B cell (primary cell): ENCODE measurements around the gene CAPN6. TPM values are rescaled to one million over a fixed set of nuclear protein-coding genes. Genes with fewer than 3 reads are reported as not detected.

Source experiments
- ATAC-seq: fragments of 200-7000 bp; cut with Tn5 transposase; one replicate; pipeline ENCODE4 v1.10.0; 2021; ENCODE audit warnings: low read depth, mild to moderate bottlenecking, moderate number of reproducible peaks, moderate library complexity
- CTCF ChIA-PET: fragments of 350-600 bp; sonication (Branson Sonifier 250); formaldehyde crosslinking; loops from one replicate; lab custom pipeline; 2021; ENCODE audit warnings: antibody characterized with exemption, inconsistent platforms; lab: Charles Lee
- POLR2A ChIA-PET: fragments of 350-600 bp; sonication (Branson Sonifier 250); formaldehyde crosslinking; loops from one replicate; lab custom pipeline; 2021; ENCODE audit warnings: antibody characterized with exemption; lab: Charles Lee
- DNase-seq: peaks from one replicate; pipeline ENCODE4 v3.0.0; 2013
- H2AFZ ChIP-seq: 2 replicates; pipeline ENCODE4 v1.6.1; 2012; ENCODE audit warnings: mild to moderate bottlenecking, low read depth, low read length; ENCODE audit not compliant: insufficient read depth, poor library complexity, severe bottlenecking
- H3K27ac ChIP-seq, 2 donors: 1 replicate in 1 of 2; 2 replicates in 1 of 2; pipeline ENCODE4 v1.5.1; 2012 to 2013; ENCODE audit warnings: low read length in 2 of 2, mild to moderate bottlenecking in 2 of 2, moderate library complexity in 1 of 2
- H3K27me3 ChIP-seq, 4 experiments: fragments of 200-600 bp in 1 of 4; sonication (generic) in 1 of 4; replicated peaks in 1 of 4; 1 replicate in 2 of 4; 2 replicates in 2 of 4; pipeline versions ENCODE4 v1.6.1 to v1.7.0; 2013 to 2016; ENCODE audit warnings: low read length in 3 of 4, mild to moderate bottlenecking in 2 of 4, mixed read lengths in 1 of 4, moderate library complexity in 1 of 4; ENCODE audit not compliant: insufficient read depth in 4 of 4, control insufficient read depth in 3 of 4; ENCODE audit errors: control extremely low read depth in 1 of 4
- H3K36me3 ChIP-seq, 2 experiments: replicated peaks in 1 of 2; 1 replicate in 1 of 2; 2 replicates in 1 of 2; pipeline versions ENCODE4 v1.6.1 to v1.7.1; 2013; ENCODE audit warnings: low read length in 1 of 2; ENCODE audit not compliant: insufficient read depth in 2 of 2, control insufficient read depth in 1 of 2; ENCODE audit errors: control extremely low read depth in 1 of 2, extremely low read depth in 1 of 2
- H3K4me1 ChIP-seq, 2 donors: fragments of 200-600 bp in 1 of 2; sonication (generic) in 1 of 2; 1 replicate in 1 of 2; 2 replicates in 1 of 2; pipeline versions ENCODE4 v1.5.1 to v1.6.1; 2013 to 2017; ENCODE audit warnings: low read length in 2 of 2; ENCODE audit not compliant: control insufficient read depth in 2 of 2, insufficient read depth in 2 of 2
- H3K4me2 ChIP-seq: replicated peaks from 2 replicates; pipeline ENCODE3; 2012; ENCODE audit warnings: mild to moderate bottlenecking, low read depth, low read length; ENCODE audit not compliant: poor library complexity, severe bottlenecking
- H3K4me3 ChIP-seq, 5 experiments: fragments of 200-600 bp in 1 of 5; sonication (generic) in 1 of 5; 1 replicate in 3 of 5; 2 replicates in 2 of 5; pipeline versions ENCODE4 v1.5.1 to v1.7.0; 2011 to 2016; ENCODE audit warnings: low read length in 4 of 5, mild to moderate bottlenecking in 4 of 5, low read depth in 2 of 5, control low read depth in 1 of 5, moderate library complexity in 1 of 5; ENCODE audit not compliant: insufficient read depth in 1 of 5; ENCODE audit errors: control extremely low read depth in 1 of 5, extremely low read depth in 1 of 5
- H3K79me2 ChIP-seq: fragments of 200-600 bp; sonication (generic); one replicate; pipeline ENCODE4 v1.6.0; 2016; ENCODE audit warnings: low read length; ENCODE audit not compliant: control insufficient read depth, insufficient read depth
- H3K9ac ChIP-seq: fragments of 200-600 bp; sonication (generic); 2 replicates; pipeline ENCODE4 v1.6.1; 2017; ENCODE audit warnings: mild to moderate bottlenecking, low read length, moderate library complexity
- H3K9me3 ChIP-seq, 3 donors: one replicate each; pipeline versions ENCODE4 v1.6.1 to v1.7.1; 2013; ENCODE audit warnings: low read length in 2 of 3; ENCODE audit not compliant: control insufficient read depth in 2 of 3, insufficient read depth in 1 of 3; ENCODE audit errors: control extremely low read depth in 1 of 3
- H4K20me1 ChIP-seq: 2 replicates; pipeline ENCODE4 v1.6.0; 2012; ENCODE audit warnings: mild to moderate bottlenecking, low read length; ENCODE audit not compliant: insufficient read depth, control insufficient read depth, poor library complexity, severe bottlenecking
- H3K27ac Mint-ChIP-seq: one replicate; pipeline ENCODE4 v1.8.0; 2021; ENCODE audit warnings: mixed read lengths
- H3K27me3 Mint-ChIP-seq: one replicate; pipeline ENCODE4 v1.8.0; 2021; ENCODE audit warnings: mixed read lengths
- H3K4me1 Mint-ChIP-seq: one replicate; pipeline ENCODE4 v1.8.0; 2021; ENCODE audit warnings: mixed read lengths
- H3K4me3 Mint-ChIP-seq: one replicate; pipeline ENCODE4 v1.8.0; 2021; ENCODE audit warnings: mixed read lengths
- H3K9me3 Mint-ChIP-seq: one replicate; pipeline ENCODE4 v1.8.0; 2022; ENCODE audit warnings: mixed read lengths; ENCODE audit not compliant: insufficient read depth
- EZH2 ChIP-seq: IDR thresholded peaks from 2 replicates; pipeline ENCODE4 v1.6.1; 2012; ENCODE audit warnings: borderline replicate concordance, low read depth, mild to moderate bottlenecking, moderate library complexity, low read length; ENCODE audit not compliant: insufficient read depth, poor library complexity, severe bottlenecking
- WGBS: methylation state at CpG from one replicate; pipeline ENCODE4 v1.1.5; 2013; ENCODE audit warnings: missing lambda C conversion rate; ENCODE audit not compliant: insufficient coverage; 5-methylcytosine and 5-hydroxymethylcytosine counted together
- intact Hi-C: fragments of 100-400 bp; cut with micrococcal nuclease; formaldehyde crosslinking; loops from one replicate; pipeline ENCODE4 v1.10.0; 2022
- polyA plus RNA-seq: library from polyadenylated mRNA; depleted of rRNA; stranded (reverse); fragments of >200 nt; gene quantifications from 2 replicates; pipeline ENCODE4 v1.2.3, GENCODE V29; 2012
- total RNA-seq, 2 donors: library from RNA; stranded (reverse); fragments of 120-200 nt in 1 of 2; gene quantifications; 1 replicate in 1 of 2; 2 replicates in 1 of 2; pipeline versions ENCODE4 v1.2.3 to v1.2.4, GENCODE V29; 2013 to 2022
- TF ChIP-seq, protein P1 (sequence below): fragments of 200-600 bp; IDR thresholded peaks from one replicate; pipeline ENCODE4 v1.8.0; 2022; ENCODE audit warnings: antibody characterized with exemption, mild to moderate bottlenecking

Gene CAPN6
- total and polyA plus RNA-seq, 2 donors (not counting 1 experiment from before 2014, with no cell fraction given) = not detected

DNA sequence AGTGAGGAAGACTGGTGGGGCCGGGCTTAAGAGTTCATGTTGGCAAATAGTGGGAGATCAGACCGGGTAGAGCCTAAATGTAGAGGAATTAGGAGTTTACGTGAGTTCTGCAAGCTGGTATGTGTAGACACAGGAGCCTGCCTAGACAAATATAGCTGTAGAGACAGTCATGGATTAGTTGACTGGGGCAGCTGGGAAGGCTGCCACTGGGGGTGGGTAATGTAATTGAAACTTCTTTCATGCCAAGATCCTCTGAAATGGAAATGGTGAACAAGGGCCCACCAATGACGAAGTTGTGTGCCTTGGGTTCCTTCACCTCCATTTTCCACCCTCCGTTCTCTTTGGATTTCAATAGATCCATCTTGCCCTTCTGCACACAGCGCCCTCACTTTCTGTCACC, 11.9 kb upstream of the CAPN6 start:
- Histone ChIP-seq H3K4me1 (no peaks in the 10 kb centered on the region), H3K27me3 (no peaks in the 10 kb centered on the region), H3K27ac (no peak overlapping the region), H3K79me2 (no peaks in the 10 kb centered on the region), H3K36me3 (no peaks in the 10 kb centered on the region), H3K9ac (no peak overlapping the region), H3K4me2 (no peak overlapping the region), H2AFZ (no peak overlapping the region), H3K9me3 (no peaks in the 10 kb centered on the region), H3K4me3 (no peak overlapping the region), H4K20me1 (no peaks in the 10 kb centered on the region)
- H3K27me3 Mint-ChIP-seq = no peaks in the 10 kb centered on the region
- intact Hi-C loops = no loop called here
- WGBS = 94% methylated on average over 3 of the region's 6 CpGs
- no peak for TF ChIP-seq EZH2
- TF ChIP-seq, protein P1, sequence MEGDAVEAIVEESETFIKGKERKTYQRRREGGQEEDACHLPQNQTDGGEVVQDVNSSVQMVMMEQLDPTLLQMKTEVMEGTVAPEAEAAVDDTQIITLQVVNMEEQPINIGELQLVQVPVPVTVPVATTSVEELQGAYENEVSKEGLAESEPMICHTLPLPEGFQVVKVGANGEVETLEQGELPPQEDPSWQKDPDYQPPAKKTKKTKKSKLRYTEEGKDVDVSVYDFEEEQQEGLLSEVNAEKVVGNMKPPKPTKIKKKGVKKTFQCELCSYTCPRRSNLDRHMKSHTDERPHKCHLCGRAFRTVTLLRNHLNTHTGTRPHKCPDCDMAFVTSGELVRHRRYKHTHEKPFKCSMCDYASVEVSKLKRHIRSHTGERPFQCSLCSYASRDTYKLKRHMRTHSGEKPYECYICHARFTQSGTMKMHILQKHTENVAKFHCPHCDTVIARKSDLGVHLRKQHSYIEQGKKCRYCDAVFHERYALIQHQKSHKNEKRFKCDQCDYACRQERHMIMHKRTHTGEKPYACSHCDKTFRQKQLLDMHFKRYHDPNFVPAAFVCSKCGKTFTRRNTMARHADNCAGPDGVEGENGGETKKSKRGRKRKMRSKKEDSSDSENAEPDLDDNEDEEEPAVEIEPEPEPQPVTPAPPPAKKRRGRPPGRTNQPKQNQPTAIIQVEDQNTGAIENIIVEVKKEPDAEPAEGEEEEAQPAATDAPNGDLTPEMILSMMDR = no peak
- ATAC-seq (no peak), DNase-seq (no peak)
- H3K4me1 Mint-ChIP-seq = no peaks in the 10 kb centered on the region
- no peak overlapping the region for H3K27ac Mint-ChIP-seq
- ChIA-PET POLR2A (no interaction called here), CTCF (no interaction called here)
- no peak overlapping the region for H3K4me3 Mint-ChIP-seq
- no peaks in the 10 kb centered on the region for H3K9me3 Mint-ChIP-seq

GRCh38 chrX:111268506-111268905, 1.8 kb downstream of the CAPN6 start:
- H3K27me3 ChIP-seq = no peaks in the 10 kb centered on the region
- Mint-ChIP-seq H3K4me3 (no peak overlapping the region), H3K4me1 (no peaks in the 10 kb centered on the region), H3K27me3 (peaks cover 3% of the 10 kb centered on the region), H3K27ac (no peak overlapping the region), H3K9me3 (no peaks in the 10 kb centered on the region)
- H3K9ac ChIP-seq = no peak overlapping the region
- no peaks in the 10 kb centered on the region for H4K20me1 ChIP-seq
- no peaks in the 10 kb centered on the region for H3K9me3 ChIP-seq
- H3K4me1 ChIP-seq = no peaks in the 10 kb centered on the region
- DNase-seq (no peak), ATAC-seq (no peak)
- H3K4me3 ChIP-seq = no peak overlapping the region
- H3K36me3 ChIP-seq = no peaks in the 10 kb centered on the region
- TF ChIP-seq, protein P1 = no peak
- no peak for TF ChIP-seq EZH2
- H3K79me2 ChIP-seq = no peaks in the 10 kb centered on the region
- H3K4me2 ChIP-seq = no peak overlapping the region
- no peak overlapping the region for H2AFZ ChIP-seq
- ChIA-PET CTCF (no interaction called here), POLR2A (no interaction called here)
- no CpG with 5 or more reads among the region's 2 CpGs for WGBS
- H3K27ac ChIP-seq = no peak overlapping the region
- intact Hi-C loops = no loop called here
